Hepatocyte (in vitro differentiated cells): ENCODE measurements around the gene B4GALT5. TPM values are rescaled to one million over a fixed set of nuclear protein-coding genes. Genes with fewer than 3 reads are reported as not detected.

Source experiments
- DNase-seq: peaks from one replicate; pipeline ENCODE4 v3.0.0-alpha.2; 2016; ENCODE audit warnings: low spot score
- H2AFZ ChIP-seq: fragments of 200-600 bp; sonication (generic); 2 replicates; pipeline ENCODE4 v1.6.0; 2016; ENCODE audit warnings: antibody characterized with exemption, mild to moderate bottlenecking
- H3K27ac ChIP-seq: fragments of 200-600 bp; sonication (generic); 2 replicates; pipeline ENCODE4 v1.5.1; 2016; ENCODE audit warnings: mild to moderate bottlenecking
- H3K27me3 ChIP-seq: fragments of 200-600 bp; sonication (generic); 2 replicates; pipeline ENCODE4 v1.6.1; 2016
- H3K36me3 ChIP-seq: fragments of 200-600 bp; sonication (generic); replicated peaks from 2 replicates; pipeline ENCODE4 v1.5.1; 2016; ENCODE audit warnings: low read depth; ENCODE audit not compliant: insufficient read depth
- H3K4me1 ChIP-seq: fragments of 200-600 bp; sonication (generic); 2 replicates; pipeline ENCODE4 v1.5.1; 2016; ENCODE audit warnings: mild to moderate bottlenecking, moderate library complexity; ENCODE audit not compliant: insufficient read depth
- H3K4me2 ChIP-seq: fragments of 200-600 bp; sonication (generic); 2 replicates; pipeline ENCODE4 v1.6.0; 2016
- H3K4me3 ChIP-seq: fragments of 200-600 bp; sonication (generic); 2 replicates; pipeline ENCODE4 v1.5.1; 2016; ENCODE audit warnings: mild to moderate bottlenecking
- H3K79me2 ChIP-seq: fragments of 200-600 bp; sonication (generic); 2 replicates; pipeline ENCODE4 v1.6.0; 2017; ENCODE audit warnings: mild to moderate bottlenecking
- H3K9me2 ChIP-seq: fragments of 200-600 bp; sonication (generic); replicated peaks from 2 replicates; pipeline ENCODE4 v1.6.0; 2017; ENCODE audit warnings: mild to moderate bottlenecking; ENCODE audit not compliant: insufficient read depth
- H3K9me3 ChIP-seq: fragments of 200-600 bp; sonication (generic); 2 replicates; pipeline ENCODE4 v1.5.1; 2016; ENCODE audit warnings: low read depth, mild to moderate bottlenecking
- H4K20me1 ChIP-seq: fragments of 200-600 bp; sonication (generic); 2 replicates; pipeline ENCODE4 v1.6.0; 2016; ENCODE audit warnings: mild to moderate bottlenecking; ENCODE audit not compliant: insufficient read depth, poor library complexity, severe bottlenecking
- CTCF ChIP-seq: fragments of 200-600 bp; sonication (generic); IDR thresholded peaks from 2 replicates; pipeline ENCODE4 v1.5.1; 2016; ENCODE audit warnings: antibody characterized with exemption, mild to moderate bottlenecking; ENCODE audit not compliant: poor library complexity
- EZH2 ChIP-seq: fragments of 200-600 bp; sonication (generic); IDR thresholded peaks from 2 replicates; pipeline ENCODE4 v1.6.1; 2016; ENCODE audit warnings: antibody characterized with exemption, mild to moderate bottlenecking, borderline replicate concordance
- EZH2phosphoT487 ChIP-seq: fragments of 200-600 bp; sonication (generic); IDR thresholded peaks from one replicate; pipeline ENCODE4 v1.6.1; 2018; ENCODE audit warnings: antibody characterized with exemption, mild to moderate bottlenecking, low read depth, moderate library complexity; ENCODE audit not compliant: unreplicated experiment, severe bottlenecking
- WGBS: methylation state at CpG from one replicate; pipeline ENCODE4 v1.1.6; 2016; ENCODE audit warnings: low lambda C conversion rate; ENCODE audit errors: missing lambda C conversion rate; 5-methylcytosine and 5-hydroxymethylcytosine counted together
- polyA plus RNA-seq: library from polyadenylated mRNA; unstranded; fragments of >200 nt; fragmentation: Nextera tagmentation; extraction: Ambion mirVana; gene quantifications from 2 replicates; pipeline ENCODE4 v1.2.1, GENCODE V29; 2016
- total RNA-seq: library from RNA; depleted of rRNA; stranded (reverse); fragments of >200 nt; gene quantifications from 2 replicates; pipeline ENCODE4 v1.2.3, GENCODE V29; 2014

Gene B4GALT5
- total and polyA plus RNA-seq, 2 experiments from 2014 or later, result 12.9 to 41.8 TPM

DNA sequence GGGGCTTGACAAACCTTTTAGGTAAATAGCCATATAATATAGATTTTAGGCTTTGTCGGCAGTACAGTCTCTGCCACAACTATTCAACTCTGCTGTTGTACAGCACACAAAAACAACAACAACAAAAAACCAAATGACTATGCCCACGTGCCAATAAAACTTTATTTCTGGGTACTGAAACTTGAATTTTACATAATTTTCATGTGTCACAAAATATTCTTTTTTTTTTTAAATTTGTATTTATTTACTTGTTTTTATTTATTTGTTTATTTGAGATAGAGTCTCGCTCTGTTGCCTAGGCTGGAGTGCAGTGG lies 34.8 kb upstream of the B4GALT5 start:
- no peak for TF ChIP-seq CTCF
- no peak for TF ChIP-seq EZH2phosphoT487
- TF ChIP-seq EZH2, result no peak

DNA sequence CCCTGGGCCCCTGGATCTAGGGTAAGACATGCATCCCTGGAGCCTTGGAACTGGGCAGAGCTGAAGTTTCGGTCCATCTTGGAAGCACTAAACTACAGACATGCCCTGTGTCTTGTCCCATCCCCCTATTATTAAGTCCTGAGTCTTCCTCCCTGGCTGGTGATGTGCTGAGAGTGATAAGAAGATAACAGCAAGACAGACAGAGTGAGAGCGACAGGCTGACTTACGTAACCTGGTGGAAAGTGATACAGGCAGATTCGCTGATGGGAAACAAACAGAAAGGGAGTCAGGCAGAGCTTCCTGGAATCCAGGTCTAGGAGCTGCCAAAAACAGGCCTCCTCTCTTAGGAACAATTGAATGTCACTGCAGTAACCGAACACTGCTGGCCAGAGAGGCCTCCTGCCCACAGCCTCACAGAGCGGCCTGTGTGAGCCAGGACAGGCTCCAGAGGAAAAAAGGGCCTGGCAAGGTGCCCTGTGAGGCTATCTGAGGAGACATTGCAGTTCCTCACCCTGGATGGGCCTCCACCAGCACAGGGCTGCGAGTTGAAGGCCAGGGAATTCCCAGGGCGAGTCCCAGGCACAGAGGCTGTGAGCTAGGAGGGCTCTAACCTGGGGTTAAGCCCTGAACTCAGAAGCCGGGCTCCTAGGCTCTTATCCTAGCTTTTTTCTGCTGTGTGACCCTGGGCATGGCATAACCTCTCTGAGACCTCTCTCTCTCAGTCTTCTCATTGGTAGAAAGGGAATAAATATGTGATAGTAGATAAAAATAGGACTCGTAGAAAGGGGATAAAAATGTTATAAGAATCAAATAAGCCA lies 34.2 kb upstream of the B4GALT5 start:
- no peaks in the 10 kb centered on the region for H3K4me1 ChIP-seq
- H3K4me3 ChIP-seq, result no peak overlapping the region
- H3K9me2 ChIP-seq, result no peaks in the 10 kb centered on the region
- H3K36me3 ChIP-seq, result no peaks in the 10 kb centered on the region
- H3K9me3 ChIP-seq, result no peaks in the 10 kb centered on the region
- H3K27ac ChIP-seq, result peak overlapping the region; percentile 62
- peak; percentile 66 for DNase-seq
- peak overlapping the region; percentile 18 for H2AFZ ChIP-seq
- H3K79me2 ChIP-seq, result no peaks in the 10 kb centered on the region
- no peaks in the 10 kb centered on the region for H3K27me3 ChIP-seq
- no peaks in the 10 kb centered on the region for H4K20me1 ChIP-seq
- no peak for TF ChIP-seq CTCF
- no peak for TF ChIP-seq EZH2phosphoT487
- no peak for TF ChIP-seq EZH2
- H3K4me2 ChIP-seq, result peak overlapping the region; percentile 32
- 64% methylated on average over 10 of the region's 10 CpGs for WGBS

More for the DNA sequence above, 34.8 kb upstream of the B4GALT5 start:
- no peak overlapping the region for H2AFZ ChIP-seq
- DNase-seq, result no peak
- no peaks in the 10 kb centered on the region for H3K27me3 ChIP-seq
- peak overlapping the region; percentile 32 for H3K4me2 ChIP-seq
- no peaks in the 10 kb centered on the region for H3K9me2 ChIP-seq
- no peaks in the 10 kb centered on the region for H3K79me2 ChIP-seq
- no peaks in the 10 kb centered on the region for H3K36me3 ChIP-seq
- WGBS, result 97% methylated on average over 3 of the region's 3 CpGs
- H3K27ac ChIP-seq, result peak overlapping the region; percentile 62
- H3K9me3 ChIP-seq, result no peaks in the 10 kb centered on the region
- no peaks in the 10 kb centered on the region for H3K4me1 ChIP-seq
- no peaks in the 10 kb centered on the region for H4K20me1 ChIP-seq
- H3K4me3 ChIP-seq, result no peak overlapping the region

GRCh38 chr20:49742948-49743347 lies 29.3 kb upstream of the B4GALT5 start:
- WGBS, result 65% methylated on average over 9 of the region's 9 CpGs
- TF ChIP-seq EZH2phosphoT487 (no peak), EZH2 (no peak), CTCF (no peak)

More at GRCh38 chr20:49742948-49743347, 29.3 kb upstream of the B4GALT5 start:
- Histone ChIP-seq H3K9me2 (no peaks in the 10 kb centered on the region), H2AFZ (no peak overlapping the region), H3K9me3 (no peaks in the 10 kb centered on the region), H3K79me2 (no peaks in the 10 kb centered on the region), H3K4me1 (no peaks in the 10 kb centered on the region), H3K4me3 (no peak overlapping the region), H3K4me2 (no peak overlapping the region), H3K27ac (no peak overlapping the region), H3K36me3 (no peaks in the 10 kb centered on the region), H3K27me3 (no peaks in the 10 kb centered on the region), H4K20me1 (no peaks in the 10 kb centered on the region)
- DNase-seq, result no peak
